Endothelial cell (in vitro differentiated cells): ENCODE results near the gene IRX3. TPM values are rescaled to one million over a fixed set of nuclear protein-coding genes. Genes with fewer than 3 reads are reported as not detected.

Experiments used
- DNase-seq: peaks from one replicate; pipeline ENCODE4 v3.0.0; 2021; ENCODE audit warnings: low spot score
- H3K27ac Mint-ChIP-seq: one replicate; pipeline ENCODE4 v1.8.0; 2021; ENCODE audit warnings: mixed read lengths, inconsistent platforms; ENCODE audit not compliant: unreplicated experiment
- H3K27me3 Mint-ChIP-seq: one replicate; pipeline ENCODE4 v1.8.0; 2021; ENCODE audit warnings: mild to moderate bottlenecking, moderate library complexity, mixed read lengths, inconsistent platforms; ENCODE audit not compliant: unreplicated experiment
- H3K36me3 Mint-ChIP-seq: one replicate; pipeline ENCODE4 v1.8.0; 2021; ENCODE audit warnings: mild to moderate bottlenecking, low read depth, mixed read lengths, inconsistent platforms; ENCODE audit not compliant: unreplicated experiment
- H3K4me1 Mint-ChIP-seq: one replicate; pipeline ENCODE4 v1.8.0; 2021; ENCODE audit warnings: mild to moderate bottlenecking, mixed read lengths, inconsistent platforms; ENCODE audit not compliant: unreplicated experiment
- H3K4me3 Mint-ChIP-seq: one replicate; pipeline ENCODE4 v1.8.0; 2021; ENCODE audit warnings: mild to moderate bottlenecking, mixed read lengths, inconsistent platforms; ENCODE audit not compliant: unreplicated experiment
- H3K9me3 Mint-ChIP-seq: one replicate; pipeline ENCODE4 v1.8.0; 2021; ENCODE audit warnings: mixed read lengths, inconsistent platforms; ENCODE audit not compliant: unreplicated experiment
- total RNA-seq: library from RNA; stranded (reverse); fragmentation: NEBNext Ultra II Directional; extraction: Animal tissue kit (Norgen Biotek cat#: 25700); gene quantifications from one replicate; pipeline ENCODE4 v1.2.1, GENCODE V29; 2021; ENCODE audit not compliant: unreplicated experiment
- TF ChIP-seq, protein P1 (sequence below): fragments of 200-600 bp; sonication (generic); IDR thresholded peaks from one replicate; pipeline ENCODE4 v1.5.0; 2021; ENCODE audit warnings: antibody characterized with exemption; ENCODE audit not compliant: unreplicated experiment

The IRX3 gene
- total RNA-seq, 1 donor from 2014 or later = 30.5 TPM

DNA sequence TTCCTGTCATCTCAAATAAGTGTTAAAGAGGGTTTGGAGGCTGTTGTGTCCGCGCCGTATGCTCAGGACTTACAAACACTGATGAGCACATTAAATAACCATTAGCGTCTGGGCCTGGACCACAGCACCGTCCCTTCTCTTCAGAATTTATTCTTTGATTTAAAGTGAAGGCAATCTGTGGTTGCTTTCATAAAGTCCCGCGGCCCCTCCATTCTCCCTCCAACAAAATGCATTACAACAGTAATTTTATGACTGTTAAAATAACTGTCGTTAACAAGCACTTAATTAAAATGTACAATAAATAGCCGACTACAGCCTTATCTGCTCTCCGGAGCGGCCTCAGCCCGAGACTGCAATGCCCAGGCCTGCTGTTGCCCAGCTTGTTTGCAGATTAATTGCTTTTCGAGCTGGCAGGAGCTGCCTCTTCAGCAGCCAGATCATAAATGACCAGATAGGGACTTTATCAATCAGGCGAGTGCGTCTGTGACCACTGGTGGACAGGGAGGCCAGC lies 30.6 kb upstream of the IRX3 start:
- Mint-ChIP-seq H3K9me3 (no peaks in the 10 kb centered on the region), H3K27ac (no peak overlapping the region), H3K4me1 (no peaks in the 10 kb centered on the region), H3K36me3 (no peaks in the 10 kb centered on the region), H3K4me3 (no peak overlapping the region), H3K27me3 (peaks cover 5% of the 10 kb centered on the region)
- no peak for DNase-seq
- TF ChIP-seq, protein P1, sequence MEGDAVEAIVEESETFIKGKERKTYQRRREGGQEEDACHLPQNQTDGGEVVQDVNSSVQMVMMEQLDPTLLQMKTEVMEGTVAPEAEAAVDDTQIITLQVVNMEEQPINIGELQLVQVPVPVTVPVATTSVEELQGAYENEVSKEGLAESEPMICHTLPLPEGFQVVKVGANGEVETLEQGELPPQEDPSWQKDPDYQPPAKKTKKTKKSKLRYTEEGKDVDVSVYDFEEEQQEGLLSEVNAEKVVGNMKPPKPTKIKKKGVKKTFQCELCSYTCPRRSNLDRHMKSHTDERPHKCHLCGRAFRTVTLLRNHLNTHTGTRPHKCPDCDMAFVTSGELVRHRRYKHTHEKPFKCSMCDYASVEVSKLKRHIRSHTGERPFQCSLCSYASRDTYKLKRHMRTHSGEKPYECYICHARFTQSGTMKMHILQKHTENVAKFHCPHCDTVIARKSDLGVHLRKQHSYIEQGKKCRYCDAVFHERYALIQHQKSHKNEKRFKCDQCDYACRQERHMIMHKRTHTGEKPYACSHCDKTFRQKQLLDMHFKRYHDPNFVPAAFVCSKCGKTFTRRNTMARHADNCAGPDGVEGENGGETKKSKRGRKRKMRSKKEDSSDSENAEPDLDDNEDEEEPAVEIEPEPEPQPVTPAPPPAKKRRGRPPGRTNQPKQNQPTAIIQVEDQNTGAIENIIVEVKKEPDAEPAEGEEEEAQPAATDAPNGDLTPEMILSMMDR = no peak

DNA sequence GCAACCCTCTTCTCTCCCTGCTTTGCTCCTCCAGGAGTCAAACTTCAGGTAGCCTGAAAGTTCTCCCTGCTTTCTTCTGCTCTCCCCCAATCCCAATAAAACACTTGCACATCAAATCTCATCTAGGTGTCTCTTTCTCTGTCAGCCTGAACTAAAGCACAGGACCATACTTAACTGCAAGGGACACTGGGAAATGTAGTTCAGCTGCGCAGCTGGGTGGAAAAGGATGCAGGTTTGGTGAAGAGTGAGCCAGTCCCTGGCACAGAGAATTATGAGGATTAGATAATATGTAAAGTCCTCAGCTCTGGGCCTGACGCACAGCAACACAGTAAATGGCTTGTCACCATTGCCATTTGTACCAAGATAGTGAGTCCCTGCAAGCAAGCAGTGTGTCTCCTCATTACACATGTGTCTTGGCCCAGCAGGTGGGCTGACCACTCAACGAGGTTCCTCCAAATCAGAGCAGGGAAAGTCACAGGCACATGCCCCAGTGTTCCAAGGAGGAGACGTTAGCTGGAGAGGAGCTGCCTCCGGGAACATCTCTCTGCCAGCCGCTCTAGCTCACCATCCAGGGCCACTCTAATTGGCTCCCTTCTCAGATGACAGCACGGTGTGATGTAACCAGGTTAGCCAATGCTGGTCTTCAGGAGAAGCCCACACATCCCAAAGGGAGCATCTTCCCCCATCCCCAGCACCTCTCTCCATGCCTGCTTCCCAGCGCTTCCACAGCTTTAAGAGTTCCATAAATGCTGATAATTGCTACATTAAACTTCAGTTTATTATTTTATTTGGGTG lies 29.7 kb upstream of the IRX3 start:
- Mint-ChIP-seq H3K4me1 (no peaks in the 10 kb centered on the region), H3K27ac (no peak overlapping the region), H3K9me3 (no peaks in the 10 kb centered on the region), H3K36me3 (no peaks in the 10 kb centered on the region), H3K27me3 (peaks cover 6% of the 10 kb centered on the region), H3K4me3 (no peak overlapping the region)
- TF ChIP-seq, protein P1 = no peak
- DNase-seq = no peak

DNA sequence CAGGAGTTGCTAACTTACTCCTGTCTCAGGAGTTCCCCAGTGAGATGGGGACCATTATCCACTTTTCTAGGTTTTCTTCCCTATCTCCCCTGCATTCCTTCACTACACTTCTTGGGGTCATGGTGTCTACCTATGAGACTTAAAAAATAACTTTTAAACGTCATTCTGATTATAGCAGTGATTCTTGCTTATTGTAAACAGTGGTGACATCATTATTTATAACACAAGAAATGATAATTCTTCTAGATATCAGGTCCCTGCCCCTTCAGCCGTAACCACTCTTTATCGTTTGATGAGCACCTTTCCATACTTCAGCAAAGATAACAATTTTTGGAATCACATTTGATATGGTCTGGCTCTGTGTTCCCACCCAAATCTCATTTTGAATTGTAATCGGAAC lies 27.2 kb upstream of the IRX3 start:
- Mint-ChIP-seq H3K36me3 (no peaks in the 10 kb centered on the region), H3K27ac (no peak overlapping the region), H3K9me3 (no peaks in the 10 kb centered on the region), H3K27me3 (peaks cover 9% of the 10 kb centered on the region), H3K4me3 (no peak overlapping the region), H3K4me1 (peaks cover 3% of the 10 kb centered on the region)
- DNase-seq = no peak
- TF ChIP-seq, protein P1 = no peak

DNA sequence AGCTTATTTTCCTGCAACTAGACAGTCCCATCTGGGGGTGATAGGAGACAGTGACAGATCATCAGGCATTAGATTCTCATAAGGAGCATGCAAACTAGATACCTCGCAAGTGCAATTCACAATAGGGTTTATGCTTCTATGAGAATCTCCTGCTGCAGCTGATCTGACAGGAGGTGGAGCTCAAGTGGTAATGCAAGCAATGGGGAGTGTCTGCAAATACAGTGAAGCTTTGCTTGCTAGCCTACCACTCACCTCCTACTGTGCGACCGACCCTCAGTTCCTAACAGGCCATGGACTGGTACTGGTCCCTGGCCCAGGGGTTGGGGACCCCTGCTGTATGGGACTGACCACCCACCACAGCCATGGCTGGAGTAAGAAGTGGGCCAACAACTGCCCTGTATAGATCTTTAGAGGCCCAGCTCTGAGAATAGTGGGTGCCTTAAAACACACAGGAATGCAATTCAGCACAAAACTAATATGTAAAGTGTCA lies 26.0 kb upstream of the IRX3 start:
- H3K36me3 Mint-ChIP-seq = no peaks in the 10 kb centered on the region
- H3K9me3 Mint-ChIP-seq = no peaks in the 10 kb centered on the region
- DNase-seq = no peak
- H3K4me1 Mint-ChIP-seq = peaks cover 3% of the 10 kb centered on the region
- no peak overlapping the region for H3K4me3 Mint-ChIP-seq
- peaks cover 9% of the 10 kb centered on the region for H3K27me3 Mint-ChIP-seq
- no peak overlapping the region for H3K27ac Mint-ChIP-seq
- TF ChIP-seq, protein P1 = no peak

DNA sequence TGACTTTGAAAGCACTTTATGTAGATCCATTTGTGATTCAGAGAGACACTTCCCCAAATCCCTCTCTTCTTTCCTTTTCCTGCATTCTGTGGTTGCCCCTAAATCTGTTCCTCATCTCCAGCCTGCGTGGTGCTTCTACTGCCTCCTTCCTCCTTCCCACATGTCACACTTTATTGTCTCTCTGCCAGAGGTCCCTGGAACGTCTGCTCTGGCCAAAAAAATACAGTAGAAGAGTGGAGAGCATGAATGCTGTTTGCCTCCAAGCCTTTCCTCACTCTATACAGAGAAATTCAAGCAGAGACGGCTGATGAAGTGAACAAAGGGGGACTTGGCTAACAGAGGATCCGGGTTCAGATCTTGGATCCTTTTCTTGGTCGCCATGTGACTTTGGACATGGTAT lies 22.8 kb upstream of the IRX3 start:
- Mint-ChIP-seq H3K36me3 (no peaks in the 10 kb centered on the region), H3K4me3 (no peak overlapping the region), H3K27me3 (peaks cover 6% of the 10 kb centered on the region), H3K27ac (no peak overlapping the region), H3K9me3 (no peaks in the 10 kb centered on the region), H3K4me1 (peaks cover 15% of the 10 kb centered on the region)
- TF ChIP-seq, protein P1 = no peak
- no peak for DNase-seq
